D721Med (cell line): ENCODE data around the gene MRPS9.

Source experiments
- DNase-seq: peaks from one replicate; pipeline ENCODE4 v3.0.0; 2011; ENCODE audit warnings: low spot score; ENCODE audit not compliant: insufficient read length
- FAIRE-seq: peaks from 2 replicates; lab custom pipeline; 2011; peaks lifted over from hg19 to GRCh38; lab: Jason Lieb, UNC
- TF ChIP-seq, protein P1 (sequence below): IDR thresholded peaks from 2 replicates; pipeline ENCODE4 v1.5.1; 2012; ENCODE audit warnings: mild to moderate bottlenecking, control low read depth; ENCODE audit not compliant: insufficient read depth; ENCODE audit errors: missing control alignments

The MRPS9 gene

DNA sequence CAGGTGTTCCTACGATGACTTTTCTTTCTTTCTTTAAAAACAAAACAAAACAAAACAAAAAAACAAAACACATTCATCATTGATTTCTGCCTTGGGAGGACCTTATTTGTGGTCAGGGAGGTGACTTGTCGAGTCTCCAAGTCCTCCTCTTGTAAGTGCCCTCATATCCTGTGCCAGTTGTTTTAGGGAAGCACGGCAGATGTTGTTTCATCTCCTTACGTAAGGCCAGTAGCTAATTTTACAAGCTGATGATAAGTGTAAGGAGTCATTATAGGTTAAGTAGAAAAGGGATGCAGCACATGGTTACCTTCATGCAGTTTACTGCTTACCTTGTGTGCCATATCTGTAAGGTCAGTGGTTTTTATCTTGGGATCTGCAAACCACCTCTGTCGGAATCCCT is 52.2 kb downstream of the MRPS9 start:
- DNase-seq = no peak
- TF ChIP-seq, protein P1, sequence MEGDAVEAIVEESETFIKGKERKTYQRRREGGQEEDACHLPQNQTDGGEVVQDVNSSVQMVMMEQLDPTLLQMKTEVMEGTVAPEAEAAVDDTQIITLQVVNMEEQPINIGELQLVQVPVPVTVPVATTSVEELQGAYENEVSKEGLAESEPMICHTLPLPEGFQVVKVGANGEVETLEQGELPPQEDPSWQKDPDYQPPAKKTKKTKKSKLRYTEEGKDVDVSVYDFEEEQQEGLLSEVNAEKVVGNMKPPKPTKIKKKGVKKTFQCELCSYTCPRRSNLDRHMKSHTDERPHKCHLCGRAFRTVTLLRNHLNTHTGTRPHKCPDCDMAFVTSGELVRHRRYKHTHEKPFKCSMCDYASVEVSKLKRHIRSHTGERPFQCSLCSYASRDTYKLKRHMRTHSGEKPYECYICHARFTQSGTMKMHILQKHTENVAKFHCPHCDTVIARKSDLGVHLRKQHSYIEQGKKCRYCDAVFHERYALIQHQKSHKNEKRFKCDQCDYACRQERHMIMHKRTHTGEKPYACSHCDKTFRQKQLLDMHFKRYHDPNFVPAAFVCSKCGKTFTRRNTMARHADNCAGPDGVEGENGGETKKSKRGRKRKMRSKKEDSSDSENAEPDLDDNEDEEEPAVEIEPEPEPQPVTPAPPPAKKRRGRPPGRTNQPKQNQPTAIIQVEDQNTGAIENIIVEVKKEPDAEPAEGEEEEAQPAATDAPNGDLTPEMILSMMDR = no peak
- no peak for FAIRE-seq

DNA sequence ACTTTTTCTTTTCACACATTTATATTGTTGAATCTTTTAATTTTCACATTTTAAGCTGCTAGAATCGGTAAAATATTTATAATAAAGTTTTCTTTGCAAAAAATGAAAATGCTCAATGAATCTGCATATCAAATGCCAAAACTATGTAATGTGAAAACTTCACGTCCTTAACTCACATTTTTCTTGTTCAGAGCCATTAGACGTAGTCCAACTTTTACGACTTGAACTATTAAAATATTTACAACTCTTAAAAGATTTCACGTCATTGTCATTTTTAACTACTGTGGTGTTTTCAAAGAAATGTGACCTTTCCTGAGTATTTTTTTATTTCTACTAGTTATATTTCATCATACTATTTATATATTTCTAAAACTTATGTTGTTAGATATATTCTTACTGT is 54.9 kb downstream of the MRPS9 start:
- no peak for DNase-seq
- TF ChIP-seq, protein P1 = no peak
- FAIRE-seq = no peak

DNA sequence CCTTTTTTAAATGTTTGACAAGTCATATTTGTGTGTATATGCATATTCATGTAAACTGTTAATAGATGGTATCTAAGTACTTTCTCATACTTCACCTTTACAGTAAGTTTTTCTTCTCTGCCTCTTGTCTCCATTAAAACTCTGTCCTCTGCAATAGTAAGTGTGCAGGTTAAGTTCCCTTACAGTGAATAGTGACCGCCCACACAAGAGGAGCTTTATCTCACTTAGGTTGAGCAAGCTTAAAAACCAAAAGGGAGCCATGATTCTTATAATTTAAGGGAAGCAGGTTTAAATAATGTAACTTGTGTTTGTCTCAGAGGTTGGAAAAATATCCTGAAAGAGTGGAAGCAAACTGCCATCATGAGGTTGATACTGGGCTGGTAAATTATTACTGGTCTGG is 61.3 kb downstream of the MRPS9 start:
- TF ChIP-seq, protein P1 = no peak
- DNase-seq (no peak), FAIRE-seq (no peak)

DNA sequence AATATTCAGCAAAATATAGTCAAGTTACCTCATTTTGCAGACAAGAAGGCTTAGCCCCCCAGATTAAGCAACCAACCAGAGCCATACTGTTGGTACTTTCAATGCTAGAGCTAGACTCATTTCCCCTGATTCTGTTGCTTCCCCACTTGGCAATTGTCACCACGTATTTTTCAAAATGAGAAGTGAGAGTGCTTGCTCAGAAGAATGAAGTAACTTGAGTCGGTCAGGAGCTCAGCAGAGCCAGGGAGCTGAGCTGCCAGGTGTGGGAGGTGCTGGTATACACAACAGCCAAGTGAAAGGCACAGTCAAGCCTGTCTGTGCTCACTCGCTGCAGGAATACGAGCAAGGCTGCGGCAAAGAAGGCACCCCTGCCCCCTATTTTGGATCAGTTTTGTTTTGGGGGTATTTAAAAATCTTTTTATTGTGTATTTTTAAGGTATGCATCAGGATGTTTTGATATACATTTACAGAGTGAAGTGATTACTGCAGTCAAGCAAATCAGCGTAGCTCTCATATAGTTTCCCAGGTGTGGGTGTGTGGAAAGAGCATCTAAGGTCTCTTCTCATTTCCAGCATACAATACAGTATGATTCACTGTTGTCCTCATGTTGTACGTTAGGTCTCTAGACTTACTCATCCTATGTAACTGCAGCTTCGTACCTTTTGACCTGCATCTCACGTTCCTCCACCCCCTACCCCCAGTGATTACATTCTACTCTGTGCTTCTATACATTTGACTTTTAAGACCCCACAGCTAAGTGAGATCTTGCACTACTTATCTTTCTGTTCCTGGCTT is 62.4 kb downstream of the MRPS9 start:
- no peak for FAIRE-seq
- TF ChIP-seq, protein P1 = no peak
- DNase-seq = no peak

DNA sequence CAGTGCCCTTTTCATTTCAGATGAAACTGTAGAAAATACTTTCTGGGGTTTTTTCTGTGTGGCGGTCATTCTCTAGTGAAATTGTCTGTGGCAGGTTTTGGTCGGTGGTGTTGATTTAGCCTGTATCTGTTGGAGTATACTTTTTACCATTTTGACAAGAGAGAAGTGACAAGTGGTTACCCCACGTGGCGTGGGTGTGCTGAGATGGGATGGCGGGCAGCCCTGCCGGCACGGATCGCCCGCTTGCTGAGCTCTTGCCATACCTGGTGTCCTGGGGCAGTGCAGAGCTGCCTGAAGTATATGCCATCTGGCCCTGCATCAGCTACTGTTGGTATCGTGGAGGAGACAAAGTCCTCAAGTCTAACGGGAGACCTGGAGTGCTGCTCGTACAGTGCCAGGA is 64.1 kb downstream of the MRPS9 start:
- FAIRE-seq = no peak
- no peak for DNase-seq
- TF ChIP-seq, protein P1 = no peak

DNA sequence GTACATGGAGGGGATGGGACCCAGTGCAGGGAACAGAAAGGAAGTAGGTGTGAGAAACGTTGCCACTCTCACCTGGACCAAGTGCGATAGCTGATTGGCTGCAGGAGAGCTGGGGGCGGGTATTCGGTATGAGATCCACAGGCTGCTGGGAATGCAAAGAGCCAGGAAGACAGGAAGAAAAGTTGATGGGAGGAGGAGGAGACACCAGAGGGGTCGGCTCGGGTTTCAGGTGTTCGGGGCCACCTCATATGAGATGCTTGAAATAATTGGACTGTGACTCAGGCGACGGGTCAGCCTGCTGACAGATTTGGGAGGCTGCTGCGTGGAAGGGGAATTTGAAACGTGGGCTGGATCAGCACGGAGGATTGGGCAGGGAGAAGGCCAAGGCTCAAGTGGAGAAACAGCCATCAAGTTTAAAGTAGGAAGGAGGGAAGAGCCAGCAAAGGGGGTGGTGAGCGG is 65.1 kb downstream of the MRPS9 start:
- TF ChIP-seq, protein P1 = no peak

DNA sequence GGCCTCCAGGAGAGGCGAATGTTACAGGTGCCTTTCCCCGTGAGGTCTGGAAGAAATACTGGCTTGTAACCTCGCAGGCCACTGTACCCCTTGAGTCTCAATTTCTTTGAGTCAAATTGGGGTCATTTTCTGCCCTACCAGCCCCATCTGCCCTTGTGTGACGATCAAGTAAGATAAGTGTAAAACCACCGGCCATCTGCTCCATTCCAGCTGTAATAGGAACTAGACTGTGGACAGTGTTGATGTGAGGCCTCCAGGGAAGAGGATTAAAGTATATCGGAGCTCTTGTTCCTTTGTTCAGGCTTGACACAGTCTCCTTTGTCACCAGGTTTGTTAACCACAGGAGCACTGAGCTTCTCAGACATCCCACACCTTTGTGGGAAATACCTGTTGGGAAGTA is 65.6 kb downstream of the MRPS9 start:
- TF ChIP-seq, protein P1 = no peak
- DNase-seq (no peak), FAIRE-seq (no peak)

More for the DNA sequence above, 65.1 kb downstream of the MRPS9 start:
- DNase-seq (no peak), FAIRE-seq (no peak)
